Lower leg skin (tissue), 4 donors: ENCODE measurements around the gene CAV2. TPM values are rescaled to one million over a fixed set of nuclear protein-coding genes. Genes with fewer than 3 reads are reported as not detected.

Experiments used
- DNase-seq, 2 donors: peaks; one replicate each; pipeline ENCODE4 v3.0.0-alpha.2; 2019; ENCODE audit warnings: low spot score in 2 of 2
- H3K4me3 ChIP-seq: fragments of 200-600 bp; sonication (generic); 2 replicates; pipeline ENCODE4 v1.5.1; 2017; ENCODE audit warnings: mild to moderate bottlenecking, low read depth; ENCODE audit not compliant: poor library complexity, severe bottlenecking
- POLR2A ChIP-seq, 2 donors: fragments of 450-650 bp; IDR thresholded peaks; one replicate each; pipeline ENCODE4 v1.6.1; 2016 to 2017; ENCODE audit warnings: antibody characterized with exemption in 2 of 2, mild to moderate bottlenecking in 1 of 2, moderate library complexity in 1 of 2
- WGBS, 2 donors: methylation state at CpG; one replicate each; pipeline ENCODE4 v1.1.5; 2018; 5-methylcytosine and 5-hydroxymethylcytosine counted together
- intact Hi-C: fragments of 100-400 bp; cut with DNase I; formaldehyde crosslinking; loops from one replicate; pipeline ENCODE4 v1.15.0; 2023; ENCODE audit warnings: low total_unique reads
- total RNA-seq, 4 donors: library from RNA; depleted of rRNA; stranded (reverse); fragments of >200 nt; gene quantifications; one replicate each; pipeline ENCODE4 v1.1.0, GENCODE V29; 2016
- TF ChIP-seq, protein P1 (sequence below), 3 donors: fragments of 450-650 bp; IDR thresholded peaks; one replicate each; pipeline ENCODE4 v1.5.1; 2016; ENCODE audit warnings: antibody characterized with exemption in 3 of 3, mild to moderate bottlenecking in 3 of 3, moderate library complexity in 2 of 3

The CAV2 gene
- total RNA-seq, 4 donors from 2014 or later, result 47.3 to 72.1 (median 67.7) TPM

DNA sequence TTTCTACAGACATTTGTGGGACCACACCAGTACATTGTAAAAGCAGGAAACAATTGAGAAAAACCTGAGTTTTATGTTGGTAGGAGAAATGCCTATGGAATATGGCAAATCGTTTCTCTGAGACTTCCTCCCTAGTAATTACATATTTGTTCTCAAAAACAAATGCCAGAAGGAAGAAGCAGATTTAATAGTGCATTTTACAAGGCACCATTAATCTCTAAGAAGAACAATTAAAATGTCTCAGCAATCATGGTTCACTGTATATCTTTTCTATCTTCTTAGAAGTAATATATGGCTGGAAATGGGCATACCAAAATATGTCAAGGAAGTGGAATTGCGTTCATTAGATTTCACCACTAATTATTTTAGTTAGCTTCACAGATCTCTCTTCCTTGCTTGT is 38.6 kb downstream of the CAV2 start:
- H3K4me3 ChIP-seq, result no peak overlapping the region
- TF ChIP-seq, protein P1, sequence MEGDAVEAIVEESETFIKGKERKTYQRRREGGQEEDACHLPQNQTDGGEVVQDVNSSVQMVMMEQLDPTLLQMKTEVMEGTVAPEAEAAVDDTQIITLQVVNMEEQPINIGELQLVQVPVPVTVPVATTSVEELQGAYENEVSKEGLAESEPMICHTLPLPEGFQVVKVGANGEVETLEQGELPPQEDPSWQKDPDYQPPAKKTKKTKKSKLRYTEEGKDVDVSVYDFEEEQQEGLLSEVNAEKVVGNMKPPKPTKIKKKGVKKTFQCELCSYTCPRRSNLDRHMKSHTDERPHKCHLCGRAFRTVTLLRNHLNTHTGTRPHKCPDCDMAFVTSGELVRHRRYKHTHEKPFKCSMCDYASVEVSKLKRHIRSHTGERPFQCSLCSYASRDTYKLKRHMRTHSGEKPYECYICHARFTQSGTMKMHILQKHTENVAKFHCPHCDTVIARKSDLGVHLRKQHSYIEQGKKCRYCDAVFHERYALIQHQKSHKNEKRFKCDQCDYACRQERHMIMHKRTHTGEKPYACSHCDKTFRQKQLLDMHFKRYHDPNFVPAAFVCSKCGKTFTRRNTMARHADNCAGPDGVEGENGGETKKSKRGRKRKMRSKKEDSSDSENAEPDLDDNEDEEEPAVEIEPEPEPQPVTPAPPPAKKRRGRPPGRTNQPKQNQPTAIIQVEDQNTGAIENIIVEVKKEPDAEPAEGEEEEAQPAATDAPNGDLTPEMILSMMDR (IDR thresholded peaks at IDR 0.05), result no peak
- no peak for TF ChIP-seq POLR2A (IDR thresholded peaks at IDR 0.05)
- no peak for DNase-seq
- intact Hi-C loops, result no loop called here
- 52 to 56% methylated on average over 2 of the region's 2 CpGs for WGBS, 2 donors

DNA sequence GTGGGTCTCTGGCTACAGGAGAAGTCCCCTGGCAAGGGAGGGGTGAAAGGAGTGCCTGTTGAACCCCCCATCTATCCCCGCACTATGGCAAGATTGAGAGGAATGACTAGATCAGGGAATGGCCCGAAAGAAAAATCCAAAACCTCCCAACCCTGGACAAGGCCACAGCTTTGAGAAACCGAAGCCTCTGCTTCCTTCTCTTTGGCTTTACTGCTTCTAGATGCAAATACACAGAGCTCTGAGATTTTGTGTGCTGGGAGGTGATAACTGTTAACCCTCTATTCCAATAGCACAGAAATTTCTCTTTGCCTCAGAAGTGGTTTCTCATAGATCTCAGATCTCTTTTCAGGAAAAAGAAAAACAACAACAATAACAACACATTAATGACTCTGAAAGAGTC is 40.3 kb downstream of the CAV2 start:
- DNase-seq, result no peak
- no peak for TF ChIP-seq POLR2A (IDR thresholded peaks at IDR 0.05)
- TF ChIP-seq, protein P1 (IDR thresholded peaks at IDR 0.05), result no peak
- WGBS, 2 donors, result 82 to 94% methylated on average over 3 of the region's 3 CpGs
- intact Hi-C loops, result no loop called here
- no peak overlapping the region for H3K4me3 ChIP-seq

DNA sequence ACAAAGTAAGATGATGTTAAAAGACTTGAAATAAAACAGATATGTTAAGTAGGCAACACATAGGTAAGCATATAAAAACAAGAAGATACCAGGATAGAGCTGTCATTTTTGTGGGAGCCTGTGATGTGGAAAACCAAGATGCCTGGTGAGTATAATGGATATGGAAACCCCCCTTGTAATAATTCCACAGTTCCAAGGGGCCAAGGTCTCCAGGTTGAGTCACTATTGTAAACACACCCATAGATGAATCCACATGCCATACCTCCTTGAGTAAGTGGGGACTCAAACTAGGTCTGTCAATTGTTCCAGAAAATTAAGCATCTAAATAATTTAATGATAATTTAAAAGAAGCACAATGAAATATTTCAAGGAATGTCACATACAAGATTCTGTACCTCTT is 41.2 kb downstream of the CAV2 start:
- no peak for DNase-seq
- intact Hi-C loops, result no loop called here
- TF ChIP-seq, protein P1 (IDR thresholded peaks at IDR 0.05), result no peak
- no peak for TF ChIP-seq POLR2A (IDR thresholded peaks at IDR 0.05)
- no peak overlapping the region for H3K4me3 ChIP-seq

DNA sequence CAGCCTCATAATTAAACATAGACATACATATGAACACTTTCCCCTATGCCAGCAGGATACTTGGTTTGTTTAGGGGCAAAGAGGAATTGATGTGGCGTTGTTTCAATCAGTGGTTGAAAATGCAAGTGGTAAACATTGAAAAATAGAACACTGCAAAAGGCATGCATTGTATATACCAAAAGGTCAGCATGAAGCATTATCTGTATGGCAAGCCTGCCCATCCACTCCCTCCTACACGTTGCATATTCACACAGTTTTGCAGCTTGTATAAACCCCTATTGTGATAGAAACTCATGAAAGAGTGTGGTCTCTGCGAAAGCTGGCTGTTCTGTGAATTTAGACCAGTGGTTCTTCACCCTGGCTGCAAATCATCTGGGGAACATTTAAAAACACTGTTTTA is 42.4 kb downstream of the CAV2 start:
- TF ChIP-seq, protein P1 (IDR thresholded peaks at IDR 0.05), result no peak
- no peak for TF ChIP-seq POLR2A (IDR thresholded peaks at IDR 0.05)
- no peak overlapping the region for H3K4me3 ChIP-seq
- intact Hi-C loops, result no loop called here
- no peak for DNase-seq
- 69 to 75% methylated on average over 3 of the region's 3 CpGs for WGBS, 2 donors

DNA sequence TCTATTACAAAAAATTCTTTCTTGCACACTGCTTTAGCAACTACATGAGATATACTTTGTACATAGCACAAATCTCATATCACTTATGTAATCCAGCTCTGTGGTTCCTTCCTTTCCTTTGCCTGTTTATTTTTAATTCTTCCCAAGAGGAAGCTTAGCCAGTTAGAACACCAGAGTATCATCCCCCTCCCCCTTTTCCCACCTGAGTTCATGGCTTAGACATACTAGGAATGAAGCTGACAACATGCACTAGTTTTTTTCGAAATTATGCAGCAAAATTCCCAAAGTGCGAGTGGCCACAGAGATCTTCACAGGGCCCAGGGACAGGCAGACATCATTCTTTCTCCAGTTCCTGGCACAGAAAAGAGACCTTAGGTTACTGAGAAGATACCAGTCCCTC is 43.1 kb downstream of the CAV2 start:
- intact Hi-C loops, result no loop called here
- H3K4me3 ChIP-seq, result no peak overlapping the region
- DNase-seq, result no peak
- TF ChIP-seq POLR2A (IDR thresholded peaks at IDR 0.05), result no peak
- TF ChIP-seq, protein P1 (IDR thresholded peaks at IDR 0.05), result no peak
- 78 to 82% methylated on average over 2 of the region's 2 CpGs for WGBS, 2 donors

DNA sequence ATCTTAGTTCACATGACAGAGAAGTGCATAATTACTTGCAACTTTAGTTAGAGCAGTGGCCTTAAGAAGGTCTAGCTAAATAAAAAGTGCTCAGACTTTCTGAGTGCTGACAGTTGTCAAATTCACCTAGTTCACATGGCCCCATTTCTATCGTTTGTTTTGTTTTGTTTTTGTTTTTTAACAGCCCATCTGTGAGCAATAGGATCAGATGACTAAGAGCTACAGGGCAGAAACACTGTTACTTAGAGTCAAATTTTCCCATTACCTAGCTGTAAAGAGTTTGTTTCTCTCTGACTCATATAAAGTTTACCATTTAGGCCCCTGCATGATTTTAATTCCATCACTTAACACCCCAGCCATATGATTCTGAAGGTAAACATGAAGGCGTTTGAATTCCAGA is 44.1 kb downstream of the CAV2 start:
- TF ChIP-seq POLR2A (IDR thresholded peaks at IDR 0.05), result no peak
- TF ChIP-seq, protein P1 (IDR thresholded peaks at IDR 0.05), result no peak
- no peak overlapping the region for H3K4me3 ChIP-seq
- 50 to 60% methylated on average over 2 of the region's 2 CpGs for WGBS, 2 donors
- intact Hi-C loops, result no loop called here
- DNase-seq, result no peak
